Dendritic cell treated with granulocyte-macrophage colony-stimulating factor and Interleukin-4, amounts not matched to agents 40 ng/mL and 50 ng/mL, for 4 days (primary cell): ENCODE measurements around the gene HPRT1.

Source experiments
- H3K27ac Mint-ChIP-seq: one replicate; pipeline ENCODE4 v1.8.0; 2022; ENCODE audit warnings: mild to moderate bottlenecking, mixed read lengths
- H3K27me3 Mint-ChIP-seq: one replicate; pipeline ENCODE4 v1.8.0; 2022; ENCODE audit warnings: mild to moderate bottlenecking, mixed read lengths
- H3K36me3 Mint-ChIP-seq: one replicate; pipeline ENCODE4 v1.8.0; 2022; ENCODE audit warnings: low read depth, mixed read lengths
- H3K4me1 Mint-ChIP-seq: one replicate; pipeline ENCODE4 v1.8.0; 2022; ENCODE audit warnings: low read depth, mixed read lengths
- H3K4me3 Mint-ChIP-seq: one replicate; pipeline ENCODE4 v1.8.0; 2022; ENCODE audit warnings: mild to moderate bottlenecking, moderate library complexity, mixed read lengths
- H3K9me3 Mint-ChIP-seq: one replicate; pipeline ENCODE4 v1.8.0; 2022; ENCODE audit warnings: mixed read lengths
- intact Hi-C: fragments of 100-400 bp; cut with micrococcal nuclease; formaldehyde crosslinking; loops from one replicate; pipeline ENCODE4 v1.15.0; 2022

Gene HPRT1

DNA sequence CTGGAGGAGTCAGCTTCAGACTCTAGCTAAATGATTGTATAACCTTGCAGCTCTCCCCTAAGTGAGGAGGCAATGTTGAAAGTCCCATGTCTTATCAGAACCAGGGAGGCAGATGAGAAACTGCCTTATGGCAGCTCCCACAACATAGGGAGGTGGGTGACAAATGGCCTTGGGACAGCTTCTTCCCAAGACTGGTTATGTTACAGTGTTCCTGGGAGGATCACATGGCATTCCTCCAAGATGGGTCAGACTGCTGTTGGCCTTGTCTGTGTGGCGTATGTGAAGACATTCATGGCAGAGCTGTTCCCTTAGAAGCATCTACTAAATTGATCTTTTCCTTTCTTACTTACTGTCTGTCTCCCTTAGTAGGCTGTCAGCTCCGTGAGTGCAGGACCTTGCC lies 42.0 kb downstream of the HPRT1 start:
- peaks cover 6% of the 10 kb centered on the region for H3K4me1 Mint-ChIP-seq
- no peak overlapping the region for H3K4me3 Mint-ChIP-seq
- no peak overlapping the region for H3K27ac Mint-ChIP-seq
- no peaks in the 10 kb centered on the region for H3K27me3 Mint-ChIP-seq
- H3K36me3 Mint-ChIP-seq: peaks cover 54% of the 10 kb centered on the region
- intact Hi-C loops: no loop called here
- H3K9me3 Mint-ChIP-seq: no peaks in the 10 kb centered on the region

GRCh38 chrX:134502686-134503085 lies 42.7 kb downstream of the HPRT1 start:
- Mint-ChIP-seq H3K9me3 (no peaks in the 10 kb centered on the region), H3K4me3 (no peak overlapping the region), H3K27ac (peak overlapping the region; percentile 14), H3K36me3 (peaks cover 47% of the 10 kb centered on the region), H3K27me3 (no peaks in the 10 kb centered on the region), H3K4me1 (peaks cover 6% of the 10 kb centered on the region)
- intact Hi-C loops: no loop called here

DNA sequence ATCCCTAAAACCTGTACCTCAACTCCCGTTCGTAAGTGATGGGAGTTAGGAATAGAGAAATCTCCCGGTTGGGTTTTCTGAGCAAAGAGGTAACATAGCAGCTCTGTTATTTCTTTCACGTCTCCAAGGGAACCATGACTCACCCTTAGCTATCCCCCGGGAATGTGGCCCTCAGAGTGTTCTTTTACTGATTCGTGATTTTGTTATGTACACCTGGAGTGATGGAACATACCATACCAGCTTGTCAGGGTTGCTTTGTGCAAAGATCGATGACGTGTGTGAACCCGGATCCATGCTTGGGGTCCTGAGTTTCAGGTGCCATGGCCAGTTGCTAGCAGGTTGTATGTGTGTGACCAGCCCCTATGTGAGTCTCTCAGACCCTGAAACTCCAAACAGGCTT lies 52.6 kb downstream of the HPRT1 start:
- Mint-ChIP-seq H3K4me3 (no peak overlapping the region), H3K27me3 (no peaks in the 10 kb centered on the region), H3K4me1 (no peaks in the 10 kb centered on the region), H3K9me3 (no peaks in the 10 kb centered on the region), H3K27ac (no peak overlapping the region), H3K36me3 (no peaks in the 10 kb centered on the region)
- intact Hi-C loops: no loop called here

DNA sequence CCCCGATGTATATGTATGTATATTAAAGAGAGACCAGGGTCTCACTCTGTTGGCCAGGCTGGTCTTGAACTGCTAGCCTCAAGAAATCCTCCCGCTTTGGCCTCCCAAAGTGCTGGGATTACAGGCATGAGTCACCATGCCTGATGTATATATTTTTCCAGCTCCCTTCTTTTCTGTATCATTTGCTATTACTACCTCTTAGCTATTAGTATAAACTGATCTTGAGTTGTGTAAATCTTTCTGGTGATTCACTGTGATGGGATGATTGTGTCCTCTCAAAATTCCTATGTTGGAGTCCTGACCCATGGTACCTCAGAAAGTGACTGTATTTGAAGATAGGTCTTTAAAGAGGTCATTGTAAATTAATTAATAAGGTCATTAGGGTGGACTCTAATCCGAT lies 53.1 kb downstream of the HPRT1 start:
- H3K27ac Mint-ChIP-seq: no peak overlapping the region
- H3K4me3 Mint-ChIP-seq: no peak overlapping the region
- no peaks in the 10 kb centered on the region for H3K9me3 Mint-ChIP-seq
- H3K4me1 Mint-ChIP-seq: no peaks in the 10 kb centered on the region
- intact Hi-C loops: no loop called here
- H3K36me3 Mint-ChIP-seq: no peaks in the 10 kb centered on the region
- no peaks in the 10 kb centered on the region for H3K27me3 Mint-ChIP-seq

GRCh38 chrX:134520860-134521390 lies 61.0 kb downstream of the HPRT1 start:
- Mint-ChIP-seq H3K4me1 (no peaks in the 10 kb centered on the region), H3K27me3 (no peaks in the 10 kb centered on the region), H3K36me3 (no peaks in the 10 kb centered on the region), H3K9me3 (no peaks in the 10 kb centered on the region), H3K27ac (no peak overlapping the region), H3K4me3 (no peak overlapping the region)
- intact Hi-C loops: loop anchor here (5.0 kb wide), 1 partner anchor 241 kb away; no protein-coding TSS in a partner anchor

DNA sequence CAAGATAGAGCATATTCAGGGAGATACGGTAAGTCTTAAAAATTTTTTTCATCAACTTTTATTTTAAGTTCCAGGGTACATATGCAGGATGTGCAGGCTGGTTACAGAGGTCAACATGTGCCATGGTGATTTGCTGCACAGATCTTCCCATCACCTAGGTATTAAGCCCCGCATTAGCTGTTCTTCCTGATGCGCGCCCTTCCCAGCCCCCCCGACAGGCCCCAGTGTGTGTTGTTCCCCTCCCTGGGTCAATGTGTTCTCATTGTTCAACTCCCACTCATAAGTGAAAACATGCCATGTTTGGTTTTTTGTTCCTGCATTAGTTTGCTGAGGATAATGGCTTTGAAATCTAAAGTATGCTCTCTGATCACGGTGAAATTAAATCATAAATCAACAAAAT lies 64.2 kb downstream of the HPRT1 start:
- intact Hi-C loops: loop anchor here (5.0 kb wide), 1 partner anchor 238 kb away; no protein-coding TSS in a partner anchor
- no peaks in the 10 kb centered on the region for H3K9me3 Mint-ChIP-seq
- no peaks in the 10 kb centered on the region for H3K27me3 Mint-ChIP-seq
- H3K27ac Mint-ChIP-seq: no peak overlapping the region
- no peaks in the 10 kb centered on the region for H3K36me3 Mint-ChIP-seq
- H3K4me3 Mint-ChIP-seq: no peak overlapping the region
- H3K4me1 Mint-ChIP-seq: no peaks in the 10 kb centered on the region

DNA sequence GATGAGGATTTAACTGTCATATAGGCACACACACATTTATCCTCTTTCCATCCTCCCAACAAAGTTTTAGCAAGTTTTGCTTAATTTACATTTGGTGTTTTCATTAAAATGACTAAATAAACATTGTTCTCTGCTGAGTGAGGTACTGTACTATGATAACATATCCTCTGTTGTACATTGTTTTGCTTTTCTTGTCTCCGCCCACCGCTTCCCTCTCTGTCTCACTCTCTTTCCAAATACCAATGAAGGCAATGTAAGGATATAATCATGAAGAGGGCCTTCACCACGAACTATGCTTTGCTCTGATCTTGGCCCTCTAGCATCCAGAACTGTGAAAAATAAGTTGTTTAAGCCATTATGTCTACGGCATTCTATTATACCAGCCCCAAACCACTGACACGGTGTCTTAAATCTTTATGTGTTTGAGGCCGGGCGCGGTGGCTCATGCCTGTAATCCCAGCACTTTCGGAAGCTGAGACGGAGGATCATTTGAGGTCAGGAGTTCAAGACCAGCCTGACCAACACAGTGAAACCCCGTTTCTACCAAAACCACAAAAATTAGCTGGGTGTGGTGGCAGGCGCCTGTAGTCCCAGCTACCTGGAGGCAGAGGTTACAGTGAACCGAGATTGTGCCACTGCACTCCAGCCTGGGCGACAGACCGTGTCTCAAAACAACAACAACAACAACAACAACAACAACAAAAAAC lies 65.3 kb downstream of the HPRT1 start:
- no peak overlapping the region for H3K27ac Mint-ChIP-seq
- no peaks in the 10 kb centered on the region for H3K9me3 Mint-ChIP-seq
- no peaks in the 10 kb centered on the region for H3K27me3 Mint-ChIP-seq
- H3K4me1 Mint-ChIP-seq: no peaks in the 10 kb centered on the region
- no peaks in the 10 kb centered on the region for H3K36me3 Mint-ChIP-seq
- H3K4me3 Mint-ChIP-seq: no peak overlapping the region
- intact Hi-C loops: no loop called here

DNA sequence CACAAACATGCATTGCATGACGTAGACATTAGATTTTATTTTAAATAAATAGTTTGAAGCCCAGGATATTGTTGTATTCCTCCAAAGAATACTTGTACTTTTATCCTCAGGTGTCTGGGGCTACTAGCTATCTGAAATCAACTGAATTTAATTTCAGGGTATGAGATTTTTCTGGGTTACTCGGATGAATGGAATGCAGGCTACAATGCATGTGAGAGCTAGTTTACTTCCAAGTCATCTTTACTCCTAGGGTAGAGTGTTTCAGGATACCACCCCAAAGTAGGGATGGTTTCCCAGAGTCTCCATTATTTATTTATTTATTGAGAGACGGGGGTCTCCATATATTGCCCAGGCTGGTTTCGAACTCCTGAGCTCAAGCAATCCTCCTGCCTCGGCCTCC lies 66.4 kb downstream of the HPRT1 start:
- Mint-ChIP-seq H3K4me1 (no peaks in the 10 kb centered on the region), H3K9me3 (no peaks in the 10 kb centered on the region), H3K27me3 (peaks cover 3% of the 10 kb centered on the region), H3K27ac (no peak overlapping the region), H3K36me3 (no peaks in the 10 kb centered on the region), H3K4me3 (no peak overlapping the region)
- intact Hi-C loops: no loop called here

- intact Hi-C loops: no loop called here
- Mint-ChIP-seq H3K27me3 (peaks cover 3% of the 10 kb centered on the region), H3K27ac (no peak overlapping the region), H3K4me1 (no peaks in the 10 kb centered on the region), H3K36me3 (no peaks in the 10 kb centered on the region), H3K4me3 (no peak overlapping the region), H3K9me3 (no peaks in the 10 kb centered on the region)
Observed at GRCh38 chrX:134528960-134529359, 69.0 kb downstream of the HPRT1 start.

DNA sequence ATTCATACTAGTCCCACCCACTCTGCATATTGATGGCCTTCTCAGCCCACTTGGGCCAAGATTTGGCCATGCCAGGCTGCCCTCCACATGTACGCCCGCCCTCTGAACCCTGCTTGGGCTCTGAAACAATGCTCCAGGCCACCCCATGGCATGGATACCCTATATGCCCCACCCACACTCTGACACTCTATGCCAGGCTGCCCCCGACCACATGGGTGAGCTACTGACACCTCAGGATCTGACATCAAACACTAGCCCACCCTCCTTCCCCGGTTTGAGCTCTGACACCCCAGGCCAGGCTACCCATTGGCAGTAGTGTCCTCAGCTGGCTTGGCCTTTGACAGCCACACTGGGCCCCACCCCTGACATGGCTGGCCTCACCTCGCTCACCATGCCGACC lies 69.5 kb downstream of the HPRT1 start:
- Mint-ChIP-seq H3K27me3 (peaks cover 3% of the 10 kb centered on the region), H3K27ac (no peak overlapping the region), H3K4me3 (no peak overlapping the region), H3K36me3 (no peaks in the 10 kb centered on the region), H3K9me3 (no peaks in the 10 kb centered on the region), H3K4me1 (no peaks in the 10 kb centered on the region)
- intact Hi-C loops: no loop called here

GRCh38 chrX:134530845-134531244 lies 70.9 kb downstream of the HPRT1 start:
- Mint-ChIP-seq H3K36me3 (no peaks in the 10 kb centered on the region), H3K4me1 (no peaks in the 10 kb centered on the region), H3K9me3 (no peaks in the 10 kb centered on the region), H3K4me3 (no peak overlapping the region), H3K27ac (no peak overlapping the region), H3K27me3 (peaks cover 3% of the 10 kb centered on the region)
- intact Hi-C loops: no loop called here

DNA sequence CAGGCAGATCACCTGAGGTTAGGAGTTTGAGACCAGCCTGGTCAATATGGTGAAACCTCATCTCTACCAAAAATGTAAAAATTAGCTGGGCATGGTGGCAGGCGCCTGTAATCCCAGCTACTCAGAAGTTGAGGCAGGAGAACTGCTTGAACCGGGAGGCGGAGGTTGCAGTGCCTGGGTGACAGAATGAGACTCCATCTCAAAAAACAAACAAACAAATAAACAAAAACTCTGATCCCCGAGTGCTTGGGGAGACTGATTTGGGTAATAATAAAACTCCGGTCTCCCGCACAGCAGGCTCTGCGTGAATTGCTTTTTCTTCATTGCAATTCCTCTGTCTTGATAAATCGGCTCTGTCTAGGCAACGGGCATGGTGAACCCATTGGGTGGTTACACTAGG lies 73.4 kb downstream of the HPRT1 start:
- intact Hi-C loops: no loop called here
- Mint-ChIP-seq H3K27me3 (peaks cover 3% of the 10 kb centered on the region), H3K27ac (no peak overlapping the region), H3K9me3 (no peaks in the 10 kb centered on the region), H3K4me3 (no peak overlapping the region), H3K4me1 (peaks cover 6% of the 10 kb centered on the region), H3K36me3 (no peaks in the 10 kb centered on the region)

DNA sequence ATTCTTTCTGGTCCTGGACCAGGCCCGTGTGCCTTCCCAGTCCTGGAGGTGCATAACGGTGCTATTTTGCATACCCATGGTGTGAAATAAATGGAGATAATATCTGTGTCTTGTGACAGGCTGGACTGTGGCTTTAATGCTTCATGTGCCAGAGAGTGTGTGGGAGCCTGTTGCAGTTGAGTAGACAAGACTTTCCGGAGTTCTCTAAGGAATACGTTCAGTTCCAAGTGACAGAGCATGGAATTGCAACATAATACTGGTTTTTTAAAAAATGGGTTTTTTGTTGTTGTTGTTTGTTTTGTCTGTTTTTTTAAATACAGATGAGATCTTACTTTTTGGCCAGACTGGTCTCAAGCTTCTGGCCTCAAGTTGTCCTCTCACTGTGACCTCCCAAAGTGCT lies 74.0 kb downstream of the HPRT1 start:
- Mint-ChIP-seq H3K27me3 (peaks cover 3% of the 10 kb centered on the region), H3K4me3 (no peak overlapping the region), H3K27ac (no peak overlapping the region), H3K9me3 (no peaks in the 10 kb centered on the region), H3K36me3 (no peaks in the 10 kb centered on the region), H3K4me1 (peaks cover 6% of the 10 kb centered on the region)
- intact Hi-C loops: no loop called here

- peaks cover 6% of the 10 kb centered on the region for H3K4me1 Mint-ChIP-seq
- H3K9me3 Mint-ChIP-seq: no peaks in the 10 kb centered on the region
- H3K36me3 Mint-ChIP-seq: no peaks in the 10 kb centered on the region
- no peaks in the 10 kb centered on the region for H3K27me3 Mint-ChIP-seq
- H3K27ac Mint-ChIP-seq: no peak overlapping the region
- intact Hi-C loops: no loop called here
- H3K4me3 Mint-ChIP-seq: no peak overlapping the region
Observed at GRCh38 chrX:134537179-134537955, 77.4 kb downstream of the HPRT1 start.
